Stimulated activated CD8-positive, alpha-beta memory T cell treated with anti-CD3 and anti-CD28 coated beads, Interleukin-4, amount 100 ng/mL, for 1 hour (primary cell): Measurements from ENCODE around the gene PRDM16.

ENCODE experiments used
- DNase-seq, 2 donors: peaks; one replicate each; pipeline ENCODE4 v3.0.0-alpha.2; 2020; ENCODE audit warnings: low read depth in 2 of 2, low spot score in 1 of 2

Gene PRDM16

DNA sequence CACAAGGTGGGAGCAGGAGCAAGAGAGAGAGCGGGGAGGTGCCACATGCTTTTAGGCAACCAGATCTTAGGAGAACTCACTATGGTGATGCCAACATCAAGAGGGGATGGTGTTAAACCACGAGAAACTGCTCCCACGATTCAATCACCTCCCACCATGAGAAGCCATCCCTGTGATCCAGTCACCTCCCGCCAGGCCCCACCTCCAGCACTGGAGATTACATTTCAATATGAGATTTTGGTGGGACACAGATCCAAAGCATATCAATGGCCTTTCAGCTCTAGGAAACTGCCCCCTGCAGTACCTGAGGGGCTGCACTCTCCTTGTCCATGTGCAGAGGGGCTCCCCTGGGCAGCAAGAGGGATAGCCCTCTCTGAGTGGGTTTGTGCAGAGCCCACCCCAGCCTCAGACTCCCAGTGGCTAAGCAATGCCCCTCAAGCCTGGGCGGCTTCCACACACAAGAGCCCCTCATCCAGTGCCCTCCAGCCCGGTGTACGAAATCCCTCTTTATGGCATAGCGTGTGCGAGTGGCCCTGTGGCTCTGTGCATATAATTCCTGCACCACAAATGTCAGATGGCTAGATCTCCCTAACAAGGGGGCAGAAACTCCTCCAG lies 15.5 kb upstream of the PRDM16 start:
- no peak for DNase-seq

DNA sequence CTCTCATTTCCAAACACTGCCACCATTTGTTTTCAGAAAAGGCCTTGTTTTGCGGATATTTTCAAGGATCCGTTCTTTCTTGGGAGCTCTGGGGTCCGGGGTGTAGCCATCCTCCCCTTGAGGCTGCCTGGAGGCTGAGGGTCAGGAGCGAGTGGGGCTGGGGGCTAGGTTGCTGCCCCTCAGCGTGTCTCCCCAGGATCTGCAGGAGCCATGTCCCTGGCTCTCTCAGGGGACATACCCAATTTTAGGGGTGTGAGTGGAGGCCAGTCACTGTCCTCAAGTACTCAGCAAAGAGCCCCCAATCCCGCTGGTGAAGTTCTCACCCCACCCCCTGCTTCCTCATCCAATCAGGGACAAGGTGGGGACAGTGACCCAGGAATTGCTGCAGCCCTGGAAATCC lies 15.0 kb upstream of the PRDM16 start:
- DNase-seq: no peak

DNA sequence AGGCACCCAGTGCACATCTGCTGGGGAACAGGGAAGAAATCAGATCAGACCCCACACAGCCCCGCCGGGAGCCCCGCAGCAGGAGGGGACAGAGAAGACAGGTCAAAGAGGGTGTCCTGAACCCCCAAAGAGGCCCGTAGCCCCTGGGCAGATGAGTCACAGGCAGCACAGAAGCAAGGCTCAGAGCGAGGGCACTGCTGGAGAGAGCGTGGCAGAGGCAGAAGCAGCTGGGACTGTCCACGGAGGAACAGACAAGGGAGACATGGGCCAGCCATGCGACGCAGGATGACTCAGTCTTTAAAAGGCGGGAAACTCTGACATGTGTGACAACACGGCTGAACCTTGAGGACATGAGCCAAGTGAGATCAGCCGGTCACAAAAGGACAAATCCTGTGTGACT lies 14.5 kb upstream of the PRDM16 start:
- DNase-seq: no peak

GRCh38 chr1:3055051-3055450 lies 14.0 kb upstream of the PRDM16 start:
- DNase-seq: no peak

DNA sequence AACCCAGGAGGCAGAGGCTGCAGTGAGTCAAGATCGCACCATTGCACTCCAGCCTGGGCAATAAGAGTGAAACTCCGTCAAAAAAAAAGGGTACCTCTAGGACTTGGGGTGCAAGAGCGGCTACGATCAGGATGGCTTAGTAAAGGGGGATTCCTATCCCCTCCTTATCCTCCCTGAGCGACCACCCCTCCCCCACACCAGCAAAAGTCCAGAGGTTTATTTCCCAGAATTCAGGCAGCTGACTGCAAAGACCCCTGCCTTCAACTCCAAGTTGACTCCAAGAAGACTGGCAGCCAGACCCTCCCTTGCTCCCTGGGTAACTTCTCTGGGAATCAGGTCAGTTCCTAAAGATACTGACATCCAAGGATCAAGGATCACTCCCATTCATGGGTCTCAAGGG lies 12.4 kb upstream of the PRDM16 start:
- DNase-seq: no peak

DNA sequence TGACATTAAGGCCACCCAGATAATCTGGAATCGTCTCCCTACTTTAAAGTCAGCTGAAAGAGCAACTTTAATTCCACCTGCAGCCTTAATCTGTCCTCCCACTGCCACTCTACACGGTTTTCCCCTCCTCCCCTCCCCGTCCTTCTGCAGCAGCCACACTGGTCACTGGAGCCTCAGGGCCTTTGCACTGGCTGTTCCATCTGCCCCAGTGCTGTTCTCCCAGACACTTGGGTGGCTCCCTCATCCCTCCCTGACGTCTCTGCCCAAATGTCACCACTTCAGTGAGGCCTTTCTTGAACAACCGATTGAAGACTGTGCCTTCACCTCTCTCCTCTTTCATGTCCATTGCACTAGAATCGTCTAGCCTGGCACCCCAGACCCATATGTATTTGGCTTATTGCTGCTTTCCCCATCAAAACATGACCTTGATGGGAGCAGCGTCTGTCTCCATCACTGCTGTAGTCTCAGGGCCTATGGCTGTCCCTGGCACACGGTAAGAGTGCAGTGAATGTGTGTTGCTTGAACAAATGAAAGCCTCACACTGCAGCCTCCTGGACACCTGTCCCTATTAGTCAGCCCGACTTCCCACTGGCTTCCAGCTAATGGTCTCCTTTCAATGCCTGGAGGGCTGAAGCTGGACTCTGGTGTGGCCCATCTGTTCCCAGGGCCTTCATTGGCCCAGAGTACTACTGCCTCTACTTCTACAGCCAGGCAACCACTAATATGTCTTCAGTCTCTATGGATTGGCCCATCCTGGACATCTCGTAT lies 10.6 kb upstream of the PRDM16 start:
- no peak for DNase-seq

DNA sequence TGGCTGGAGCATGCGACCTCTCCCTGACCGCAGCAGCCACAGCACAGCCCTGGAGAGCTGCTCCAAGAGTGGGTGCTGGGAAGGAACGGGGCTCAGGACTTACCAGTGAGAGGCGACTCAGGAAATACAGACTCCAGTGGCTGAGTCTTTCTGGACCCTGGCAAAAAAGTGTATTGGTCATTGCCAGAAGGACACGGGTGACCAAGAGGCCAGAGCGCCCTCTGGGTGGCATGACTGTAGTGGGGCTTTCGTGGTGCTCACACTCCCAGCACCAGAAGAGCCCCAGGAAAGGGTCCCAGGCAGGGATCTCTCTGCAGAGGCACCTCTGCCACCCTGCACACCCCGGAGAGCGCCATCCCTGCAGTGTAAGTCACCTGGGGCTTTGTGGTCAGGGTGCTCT lies 8.9 kb upstream of the PRDM16 start:
- no peak for DNase-seq

- no peak for DNase-seq
These were observed 8.1 kb upstream of the PRDM16 start for GRCh38 chr1:3060601-3061551.

GRCh38 chr1:3061566-3061965 lies 7.4 kb upstream of the PRDM16 start:
- DNase-seq: no peak

DNA sequence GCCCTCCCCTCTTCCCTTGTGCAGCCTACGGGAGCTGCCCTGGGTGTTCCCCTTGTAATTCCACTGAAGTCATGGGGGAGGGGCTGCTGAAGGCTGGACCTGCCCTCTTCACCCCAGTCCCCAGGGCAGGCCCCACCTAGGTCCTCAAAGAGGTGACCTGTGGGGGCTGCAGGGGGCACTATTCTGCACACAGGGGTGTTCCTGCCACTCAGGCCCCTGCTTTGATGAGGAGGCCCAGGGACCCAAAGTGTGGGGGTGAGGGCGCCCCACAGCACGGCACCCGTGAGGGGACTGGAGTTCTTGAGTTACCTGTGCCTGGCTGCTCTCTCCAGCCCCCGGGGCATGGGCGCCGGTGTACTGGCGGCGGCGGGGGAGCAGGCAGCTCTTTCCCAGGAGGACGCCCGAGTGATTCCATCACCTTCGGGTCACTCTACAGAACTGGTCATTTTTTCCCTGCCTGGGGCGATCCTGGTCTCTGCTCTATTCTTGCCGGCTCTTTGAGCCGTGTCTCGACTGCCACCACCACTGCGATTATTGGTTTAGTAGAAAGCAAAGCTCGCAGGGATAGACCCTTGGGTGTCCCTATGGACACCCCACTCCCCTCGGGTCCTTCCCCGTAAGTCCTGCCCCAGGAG lies 6.9 kb upstream of the PRDM16 start:
- no peak for DNase-seq

DNA sequence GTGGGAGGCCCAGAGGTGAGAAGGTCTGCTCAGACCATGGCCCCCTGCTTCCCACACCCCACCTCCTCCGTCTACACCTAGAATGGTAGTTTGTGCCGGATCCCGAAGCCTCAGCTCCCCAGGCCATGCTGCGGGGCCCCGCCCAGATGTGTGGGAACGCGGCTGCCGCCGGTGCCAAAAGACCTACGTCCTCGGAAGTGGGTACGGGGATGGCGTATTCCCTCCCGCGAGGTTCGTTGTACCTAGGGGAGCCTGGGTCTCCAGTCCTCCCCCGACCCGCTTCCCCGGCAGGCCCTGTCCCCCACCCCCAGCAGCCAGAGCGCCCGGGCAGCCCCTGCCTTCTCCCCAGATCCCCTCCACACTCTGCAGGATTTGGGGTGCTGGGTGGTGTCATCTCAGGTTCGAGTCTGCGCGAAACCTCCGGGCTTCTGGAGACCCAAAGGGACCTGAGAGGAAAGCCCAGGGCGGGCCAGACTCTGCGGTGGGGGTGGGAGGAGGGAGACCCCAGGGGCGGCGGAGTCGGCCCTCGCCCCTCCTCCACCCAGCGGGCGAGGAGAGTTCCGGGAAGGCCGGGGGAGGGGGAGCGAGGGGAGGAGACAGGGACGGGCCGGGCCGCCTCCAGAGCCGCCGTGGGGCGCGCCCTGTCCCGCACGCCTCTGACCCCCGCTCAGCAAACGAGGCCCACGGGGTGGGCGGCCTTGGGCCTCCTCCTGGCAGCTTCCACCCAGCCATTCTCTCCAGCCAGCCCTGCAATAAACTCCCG lies 6.2 kb upstream of the PRDM16 start:
- DNase-seq: no peak

DNA sequence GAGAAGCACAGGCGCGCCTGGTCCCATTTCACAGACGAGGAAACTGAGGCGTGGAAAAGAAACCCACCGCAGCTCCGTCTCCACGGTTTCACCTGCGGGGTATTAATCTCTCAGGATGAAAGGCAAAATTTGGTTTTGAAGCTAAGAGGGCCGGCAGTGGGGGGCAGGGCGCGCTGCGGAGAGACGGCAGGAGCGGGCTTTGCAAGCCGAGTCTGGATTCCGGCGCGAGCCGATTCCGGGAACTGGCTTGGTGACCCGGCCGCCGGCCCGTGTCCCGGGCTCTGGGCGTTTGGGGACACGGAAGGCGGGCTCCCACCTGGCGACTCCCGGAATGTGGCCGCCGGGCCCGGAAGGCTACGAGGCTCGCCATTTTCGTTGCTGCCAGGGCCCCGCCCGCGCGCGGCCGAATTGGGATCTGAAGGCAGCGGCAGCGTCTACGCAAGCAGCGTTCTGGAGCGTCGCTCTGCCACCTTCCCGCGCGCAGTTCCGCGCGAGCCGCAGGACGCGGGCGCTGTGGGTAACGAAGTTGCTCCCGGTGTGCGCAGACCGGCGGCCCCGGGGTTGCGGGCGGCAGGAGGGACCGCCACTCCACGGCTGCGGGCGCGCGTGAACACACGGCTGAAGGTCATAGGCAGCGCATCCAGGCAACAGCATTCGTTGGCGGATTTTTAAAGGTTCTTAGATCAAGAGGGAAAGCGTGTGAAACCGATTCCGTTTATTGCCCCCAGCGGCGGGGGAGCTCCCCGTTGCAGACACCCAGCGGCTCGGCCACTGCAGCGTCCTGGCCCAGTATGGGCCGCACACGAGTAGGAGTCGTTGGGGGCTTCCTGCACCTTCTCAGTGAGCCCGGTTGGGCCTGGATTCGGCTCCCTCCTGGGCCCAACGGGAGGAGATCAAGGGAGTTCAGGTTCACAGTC lies 5.4 kb upstream of the PRDM16 start:
- no peak for DNase-seq

DNA sequence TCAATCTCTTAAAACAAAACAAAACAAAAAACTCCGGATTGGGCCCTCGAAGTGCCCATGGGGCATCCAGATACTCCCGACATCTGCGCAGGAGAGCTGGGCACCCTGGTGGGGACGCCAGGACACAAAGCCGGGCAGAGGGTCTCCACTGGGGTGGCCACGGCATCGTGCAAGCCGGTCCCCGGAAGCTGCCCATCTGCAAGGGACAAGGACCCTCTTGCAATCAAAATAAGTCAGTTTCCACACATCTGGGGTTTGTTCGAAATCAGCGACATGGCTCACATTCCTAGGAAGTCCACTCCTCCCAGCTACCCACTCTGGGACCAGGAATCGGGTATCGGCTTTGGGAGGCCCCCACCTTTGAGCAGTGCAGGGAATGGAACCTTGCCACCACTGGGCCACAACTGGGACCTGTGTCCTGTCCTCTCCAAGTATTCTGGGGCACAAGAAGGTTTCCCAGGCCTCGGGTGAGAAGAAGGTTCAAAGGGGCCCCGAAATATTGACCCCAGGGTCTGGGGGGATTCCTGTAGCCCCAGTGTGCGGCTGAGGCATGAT lies 4.6 kb upstream of the PRDM16 start:
- DNase-seq: no peak

DNA sequence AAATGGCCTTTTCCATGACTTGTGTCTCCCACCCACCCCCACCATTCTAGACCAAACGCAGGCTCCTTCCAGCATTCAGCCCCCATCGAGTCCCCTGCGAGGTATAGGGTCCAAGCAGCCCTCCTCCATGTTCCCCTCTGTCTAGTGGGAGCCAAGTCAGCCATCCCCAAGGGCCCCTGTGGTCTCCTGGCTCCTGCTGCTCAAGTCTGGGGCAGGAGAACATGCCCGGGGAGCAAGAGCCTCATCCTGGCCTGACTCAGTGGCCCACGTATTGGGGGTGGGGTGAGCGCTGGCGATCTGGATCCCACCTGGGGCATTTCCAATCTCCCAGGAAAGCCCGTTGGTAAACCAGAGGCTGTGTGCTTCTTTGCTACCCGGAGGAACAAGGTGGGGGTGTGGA lies 4.1 kb upstream of the PRDM16 start:
- DNase-seq: no peak

- no peak for DNase-seq
These were observed 3.6 kb upstream of the PRDM16 start for GRCh38 chr1:3065396-3065795.

GRCh38 chr1:3065797-3066196 lies 3.2 kb upstream of the PRDM16 start:
- DNase-seq: no peak

DNA sequence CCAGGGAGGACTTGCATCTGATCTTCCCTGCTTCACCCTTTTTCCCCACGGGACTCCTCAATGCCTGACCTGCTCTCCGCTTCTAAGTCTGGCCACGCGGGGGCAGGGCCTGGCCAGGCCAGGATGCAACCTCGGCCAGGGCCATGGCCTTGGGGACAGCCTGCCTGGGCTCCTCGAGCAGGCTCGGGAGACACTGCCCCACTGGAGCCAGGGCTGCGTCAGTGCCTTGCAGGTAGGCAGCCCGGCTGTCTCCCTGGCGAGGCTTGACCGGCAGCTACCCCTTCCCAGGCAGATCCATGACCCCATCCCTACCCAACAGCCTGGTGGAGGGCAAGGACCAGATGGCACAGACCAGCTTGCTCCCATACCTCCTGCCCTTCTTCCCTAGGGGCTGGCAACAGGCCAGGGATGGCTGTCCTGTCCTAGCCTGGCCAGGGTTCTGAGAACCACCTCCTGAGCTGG lies 2.7 kb upstream of the PRDM16 start:
- DNase-seq: no peak

- no peak for DNase-seq
These were observed 2.2 kb upstream of the PRDM16 start for GRCh38 chr1:3066826-3067225.

DNA sequence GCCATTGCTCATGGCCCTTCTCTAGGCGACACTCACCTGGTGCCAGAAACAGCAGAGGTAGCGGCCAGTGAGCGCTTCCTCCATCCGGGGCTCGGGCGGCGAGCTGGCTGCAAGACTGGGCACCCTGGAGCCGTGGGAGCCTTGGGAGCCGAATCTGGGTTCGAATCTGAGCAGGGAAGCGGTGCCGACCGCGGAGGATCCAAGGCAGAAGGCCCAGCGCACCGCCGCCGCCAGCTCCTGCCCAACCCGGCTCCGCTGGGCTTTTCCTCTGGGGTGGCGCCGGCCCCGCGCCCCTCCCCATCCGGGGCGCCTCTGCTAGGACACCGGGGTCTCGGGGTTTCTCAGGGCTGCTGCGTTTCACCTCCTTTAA lies 1.7 kb upstream of the PRDM16 start:
- DNase-seq: no peak
